ENCODE results near the gene FXN.

GRCh38 chr9:69086769-69087168 lies 51.2 kb downstream of the FXN start:
- TF ChIP-seq, protein P1, sequence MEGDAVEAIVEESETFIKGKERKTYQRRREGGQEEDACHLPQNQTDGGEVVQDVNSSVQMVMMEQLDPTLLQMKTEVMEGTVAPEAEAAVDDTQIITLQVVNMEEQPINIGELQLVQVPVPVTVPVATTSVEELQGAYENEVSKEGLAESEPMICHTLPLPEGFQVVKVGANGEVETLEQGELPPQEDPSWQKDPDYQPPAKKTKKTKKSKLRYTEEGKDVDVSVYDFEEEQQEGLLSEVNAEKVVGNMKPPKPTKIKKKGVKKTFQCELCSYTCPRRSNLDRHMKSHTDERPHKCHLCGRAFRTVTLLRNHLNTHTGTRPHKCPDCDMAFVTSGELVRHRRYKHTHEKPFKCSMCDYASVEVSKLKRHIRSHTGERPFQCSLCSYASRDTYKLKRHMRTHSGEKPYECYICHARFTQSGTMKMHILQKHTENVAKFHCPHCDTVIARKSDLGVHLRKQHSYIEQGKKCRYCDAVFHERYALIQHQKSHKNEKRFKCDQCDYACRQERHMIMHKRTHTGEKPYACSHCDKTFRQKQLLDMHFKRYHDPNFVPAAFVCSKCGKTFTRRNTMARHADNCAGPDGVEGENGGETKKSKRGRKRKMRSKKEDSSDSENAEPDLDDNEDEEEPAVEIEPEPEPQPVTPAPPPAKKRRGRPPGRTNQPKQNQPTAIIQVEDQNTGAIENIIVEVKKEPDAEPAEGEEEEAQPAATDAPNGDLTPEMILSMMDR (IDR thresholded peaks at IDR 0.05; ENCODE audit: insufficient read depth, low read length, poor library complexity, severe bottlenecking): no peak
- TF ChIP-seq EZH2phosphoT487 (conservative IDR thresholded peaks at IDR 0.05; ENCODE audit: low read length): no peak
